ENCODE measurements around the gene DDX60.

GRCh38 chr4:168279556-168279955 lies 39.0 kb downstream of the DDX60 start:
- TF ChIP-seq POLR2AphosphoS5 (IDR thresholded peaks at IDR 0.05; ENCODE audit: low read depth, low read length): no peak
- no peak for TF ChIP-seq SIN3A (IDR thresholded peaks at IDR 0.05; ENCODE audit: borderline replicate concordance, insufficient read depth, low read length)
- TF ChIP-seq TAF1 (IDR thresholded peaks at IDR 0.05; ENCODE audit: borderline replicate concordance, insufficient read depth, low read length): no peak

All from PFSK-1 (cell line).